ENCODE results near the gene OAT.
A peak's percentile ranks its signal among the peaks of the same experiment; 100 is the strongest.
"Not testable (repeated sequence)": the region's sequence is repeated elsewhere in the genome, so short reads cannot be mapped to it uniquely, and the experiment has no call there.

The OAT gene

GRCh38 chr10:124447751-124448466 is 29.2 kb upstream of the OAT start:
- no peak for DNase-seq (ENCODE audit: low read depth in 3 of 3, low spot score in 1 of 3)

GRCh38 chr10:124446830-124447750 is 28.4 kb upstream of the OAT start:
- no peak for DNase-seq (ENCODE audit: low read depth in 3 of 3, low spot score in 1 of 3)

GRCh38 chr10:124441694-124442093 is 23.0 kb upstream of the OAT start:
- DNase-seq (ENCODE audit: low read depth in 3 of 3, low spot score in 1 of 3), result not testable (repeated sequence)

- DNase-seq (ENCODE audit: low read depth in 3 of 3, low spot score in 1 of 3), result no peak
These were observed 17.5 kb upstream of the OAT start for GRCh38 chr10:124436191-124436638.

GRCh38 chr10:124435683-124436082 is 17.0 kb upstream of the OAT start:
- not testable (repeated sequence) for DNase-seq (ENCODE audit: low read depth in 3 of 3, low spot score in 1 of 3)

- DNase-seq (ENCODE audit: low read depth in 3 of 3, low spot score in 1 of 3), result no peak
These were observed 14.7 kb upstream of the OAT start for GRCh38 chr10:124433461-124433860.

- no peak for DNase-seq (ENCODE audit: low read depth in 3 of 3, low spot score in 1 of 3)
These were observed 11.4 kb upstream of the OAT start for GRCh38 chr10:124430077-124430476.

GRCh38 chr10:124429576-124429975 is 10.9 kb upstream of the OAT start:
- no peak for DNase-seq (ENCODE audit: low read depth in 3 of 3, low spot score in 1 of 3)

GRCh38 chr10:124428207-124428777 is 9.6 kb upstream of the OAT start:
- no peak for DNase-seq (ENCODE audit: low read depth in 3 of 3, low spot score in 1 of 3)

GRCh38 chr10:124425227-124425962 is 6.7 kb upstream of the OAT start:
- no peak for DNase-seq (ENCODE audit: low read depth in 3 of 3, low spot score in 1 of 3)

GRCh38 chr10:124423813-124424212 is 5.1 kb upstream of the OAT start:
- DNase-seq (ENCODE audit: low read depth in 3 of 3, low spot score in 1 of 3), result no peak

- DNase-seq (ENCODE audit: low read depth in 3 of 3, low spot score in 1 of 3), result no peak
These were observed 4.0 kb upstream of the OAT start for GRCh38 chr10:124422742-124423141.

GRCh38 chr10:124420254-124420653 is 1.5 kb upstream of the OAT start:
- no peak for DNase-seq (ENCODE audit: low read depth in 3 of 3, low spot score in 1 of 3)

GRCh38 chr10:124419635-124420034 is 912 bp upstream of the OAT start:
- no peak for DNase-seq (ENCODE audit: low read depth in 3 of 3, low spot score in 1 of 3)

GRCh38 chr10:124417895-124418725 is 613 bp downstream of the OAT start:
- DNase-seq (ENCODE audit: low read depth in 3 of 3, low spot score in 1 of 3), result peak in 2 of 3 donors; percentile 18 to 31

- no peak for DNase-seq (ENCODE audit: low read depth in 3 of 3, low spot score in 1 of 3)
These were observed 2.0 kb downstream of the OAT start for GRCh38 chr10:124416733-124417132.

- no peak for DNase-seq (ENCODE audit: low read depth in 3 of 3, low spot score in 1 of 3)
These were observed 3.5 kb downstream of the OAT start for GRCh38 chr10:124415210-124415609.

- DNase-seq (ENCODE audit: low read depth in 3 of 3, low spot score in 1 of 3), result no peak
These were observed 4.6 kb downstream of the OAT start for GRCh38 chr10:124414076-124414475.

- DNase-seq (ENCODE audit: low read depth in 3 of 3, low spot score in 1 of 3), result no peak
These were observed 9.0 kb downstream of the OAT start for GRCh38 chr10:124409696-124410095.

- DNase-seq (ENCODE audit: low read depth in 3 of 3, low spot score in 1 of 3), result no peak
These were observed 10.4 kb downstream of the OAT start for GRCh38 chr10:124408357-124408756.
